Panc1 (cell line): ENCODE data around the gene ZBTB18. TPM values are rescaled to one million over a fixed set of nuclear protein-coding genes. Genes with fewer than 3 reads are reported as not detected.

Experiments
- ATAC-seq: fragments of 200-7000 bp; cut with Tn5 transposase; 2 replicates; pipeline ENCODE4 v1.9.1; 2020; ENCODE audit warnings: mild to moderate bottlenecking, moderate library complexity
- BruUV-seq: library from RNA; stranded (reverse); fragments of 400-500 nt; replicated peaks from 2 replicates; lab custom pipeline; 2021; lab: Mats Ljungman, UMichigan
- CTCF ChIA-PET: fragments of 300-600 bp; sonication (Branson Sonifier 250); formaldehyde crosslinking; loops from one replicate; lab custom pipeline; 2022; ENCODE audit warnings: antibody characterized with exemption; lab: Charles Lee
- POLR2A ChIA-PET: fragments of 300-600 bp; sonication (Branson Sonifier 250); formaldehyde crosslinking; loops from one replicate; lab custom pipeline; 2022; ENCODE audit warnings: antibody characterized with exemption; lab: Charles Lee
- DNase-seq: peaks from one replicate; pipeline ENCODE4 v3.0.0-alpha.2; 2010; ENCODE audit warnings: low read depth, low spot score
- H3K27ac ChIP-seq: 2 replicates; pipeline ENCODE4 v1.5.1; 2011; ENCODE audit warnings: mild to moderate bottlenecking, low read length, inconsistent platforms
- H3K27me3 ChIP-seq: fragments of 200-500 bp; sonication (Bioruptor generic); 2 replicates; pipeline ENCODE4 v1.6.0; 2014; ENCODE audit warnings: low read length, inconsistent platforms; ENCODE audit not compliant: control insufficient read depth, insufficient read depth
- H3K36me3 ChIP-seq: fragments of 200-500 bp; sonication (Bioruptor generic); 2 replicates; pipeline ENCODE4 v1.5.1; 2014; ENCODE audit warnings: inconsistent platforms, mild to moderate bottlenecking, low read length, moderate library complexity; ENCODE audit not compliant: control insufficient read depth, insufficient read depth
- H3K4me1 ChIP-seq: 2 replicates; pipeline ENCODE4 v1.5.1; 2011; ENCODE audit warnings: inconsistent platforms, mild to moderate bottlenecking, low read length, moderate library complexity; ENCODE audit not compliant: control insufficient read depth, insufficient read depth
- H3K4me3 ChIP-seq, 2 experiments: 2 replicates each; pipeline ENCODE4 v1.5.1; 2011 to 2012; ENCODE audit warnings: low read depth in 2 of 2, low read length in 2 of 2, mild to moderate bottlenecking in 2 of 2, inconsistent platforms in 1 of 2, moderate library complexity in 1 of 2
- H3K9me3 ChIP-seq: fragments of 200-500 bp; sonication (Bioruptor generic); 2 replicates; pipeline ENCODE4 v1.5.1; 2014; ENCODE audit warnings: low read depth, mild to moderate bottlenecking, inconsistent platforms, low read length, moderate library complexity; ENCODE audit not compliant: control insufficient read depth, insufficient read depth
- POLR2AphosphoS5 ChIP-seq: IDR thresholded peaks from 2 replicates; pipeline ENCODE4 v1.6.1; 2012; ENCODE audit warnings: mild to moderate bottlenecking, low read depth, low read length, moderate library complexity
- SIN3A ChIP-seq: IDR thresholded peaks from 2 replicates; pipeline ENCODE4 v1.6.1; 2012; ENCODE audit warnings: low read depth, mild to moderate bottlenecking, low read length, moderate library complexity, borderline replicate concordance; ENCODE audit not compliant: insufficient read depth
- TCF7L2 ChIP-seq: IDR thresholded peaks from 2 replicates; pipeline ENCODE4 v1.6.1; 2011; ENCODE audit warnings: mild to moderate bottlenecking, low read depth, low read length, inconsistent platforms
- in situ Hi-C: cut with HindIII; loops from 2 replicates; pipeline ENCODE4 v1.10.0; 2016; ENCODE audit warnings: low sequenced_read_pairs, low pct_unique_long_range_greater_than_20kb
- intact Hi-C: fragments of 100-400 bp; cut with micrococcal nuclease; formaldehyde crosslinking; loops from one replicate; pipeline ENCODE4 v1.10.0; 2022; ENCODE audit not compliant: unreplicated experiment
- total RNA-seq: library from RNA; stranded (reverse); gene quantifications from one replicate; pipeline ENCODE4 v1.2.1, GENCODE V29; 2021; ENCODE audit not compliant: unreplicated experiment
- TF ChIP-seq, protein P1 (sequence below), 2 experiments: IDR thresholded peaks; 2 replicates each; pipeline ENCODE4 v1.6.1; 2011 to 2012; ENCODE audit warnings: low read depth in 2 of 2, control low read depth in 1 of 2, low read length in 1 of 2, mild to moderate bottlenecking in 1 of 2, moderate library complexity in 1 of 2; ENCODE audit not compliant: insufficient read depth in 1 of 2
- TF ChIP-seq, protein P2 (sequence below): fragments of 450-650 bp; IDR thresholded peaks from 2 replicates; pipeline ENCODE4 v1.5.1; 2017; ENCODE audit warnings: mild to moderate bottlenecking

ZBTB18 gene
- total RNA-seq, 1 experiment from 2014 or later, result 9.9 TPM

DNA sequence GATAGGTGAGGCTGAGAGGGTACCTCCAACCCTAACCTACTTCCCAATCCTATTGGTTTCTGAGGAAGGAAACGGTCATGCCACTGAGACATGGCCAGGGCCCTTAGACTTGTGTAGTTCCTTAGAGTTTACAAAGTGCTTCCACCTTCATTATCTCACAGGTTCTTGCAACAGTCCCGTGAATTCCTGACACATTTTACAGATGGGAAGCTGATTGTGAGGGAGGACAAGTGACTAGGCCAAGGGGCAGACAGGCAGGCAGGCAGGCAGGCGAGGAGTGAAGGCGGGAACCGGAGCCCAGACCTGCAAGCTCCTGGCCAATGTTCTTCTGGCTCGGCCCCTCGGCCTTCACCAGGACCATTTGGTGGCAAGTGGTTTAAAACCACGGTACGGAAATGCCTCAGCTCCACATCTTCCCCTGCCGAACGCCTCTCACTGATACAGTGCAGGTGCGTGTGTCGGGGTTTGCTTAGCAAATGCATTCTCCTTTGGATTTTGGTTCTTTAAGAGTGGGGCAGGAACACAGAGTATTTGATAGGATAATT lies 45.1 kb downstream of the ZBTB18 start:
- no peak overlapping the region for H3K27ac ChIP-seq
- TF ChIP-seq POLR2AphosphoS5, result no peak
- no peak for TF ChIP-seq TCF7L2
- no peak for TF ChIP-seq SIN3A
- TF ChIP-seq, protein P1, sequence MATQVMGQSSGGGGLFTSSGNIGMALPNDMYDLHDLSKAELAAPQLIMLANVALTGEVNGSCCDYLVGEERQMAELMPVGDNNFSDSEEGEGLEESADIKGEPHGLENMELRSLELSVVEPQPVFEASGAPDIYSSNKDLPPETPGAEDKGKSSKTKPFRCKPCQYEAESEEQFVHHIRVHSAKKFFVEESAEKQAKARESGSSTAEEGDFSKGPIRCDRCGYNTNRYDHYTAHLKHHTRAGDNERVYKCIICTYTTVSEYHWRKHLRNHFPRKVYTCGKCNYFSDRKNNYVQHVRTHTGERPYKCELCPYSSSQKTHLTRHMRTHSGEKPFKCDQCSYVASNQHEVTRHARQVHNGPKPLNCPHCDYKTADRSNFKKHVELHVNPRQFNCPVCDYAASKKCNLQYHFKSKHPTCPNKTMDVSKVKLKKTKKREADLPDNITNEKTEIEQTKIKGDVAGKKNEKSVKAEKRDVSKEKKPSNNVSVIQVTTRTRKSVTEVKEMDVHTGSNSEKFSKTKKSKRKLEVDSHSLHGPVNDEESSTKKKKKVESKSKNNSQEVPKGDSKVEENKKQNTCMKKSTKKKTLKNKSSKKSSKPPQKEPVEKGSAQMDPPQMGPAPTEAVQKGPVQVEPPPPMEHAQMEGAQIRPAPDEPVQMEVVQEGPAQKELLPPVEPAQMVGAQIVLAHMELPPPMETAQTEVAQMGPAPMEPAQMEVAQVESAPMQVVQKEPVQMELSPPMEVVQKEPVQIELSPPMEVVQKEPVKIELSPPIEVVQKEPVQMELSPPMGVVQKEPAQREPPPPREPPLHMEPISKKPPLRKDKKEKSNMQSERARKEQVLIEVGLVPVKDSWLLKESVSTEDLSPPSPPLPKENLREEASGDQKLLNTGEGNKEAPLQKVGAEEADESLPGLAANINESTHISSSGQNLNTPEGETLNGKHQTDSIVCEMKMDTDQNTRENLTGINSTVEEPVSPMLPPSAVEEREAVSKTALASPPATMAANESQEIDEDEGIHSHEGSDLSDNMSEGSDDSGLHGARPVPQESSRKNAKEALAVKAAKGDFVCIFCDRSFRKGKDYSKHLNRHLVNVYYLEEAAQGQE (IDR thresholded peaks at IDR 0.05; ENCODE audit: insufficient read depth in 1 of 2, low read depth in 2 of 2, low read length in 1 of 2), result no peak
- TF ChIP-seq, protein P2, sequence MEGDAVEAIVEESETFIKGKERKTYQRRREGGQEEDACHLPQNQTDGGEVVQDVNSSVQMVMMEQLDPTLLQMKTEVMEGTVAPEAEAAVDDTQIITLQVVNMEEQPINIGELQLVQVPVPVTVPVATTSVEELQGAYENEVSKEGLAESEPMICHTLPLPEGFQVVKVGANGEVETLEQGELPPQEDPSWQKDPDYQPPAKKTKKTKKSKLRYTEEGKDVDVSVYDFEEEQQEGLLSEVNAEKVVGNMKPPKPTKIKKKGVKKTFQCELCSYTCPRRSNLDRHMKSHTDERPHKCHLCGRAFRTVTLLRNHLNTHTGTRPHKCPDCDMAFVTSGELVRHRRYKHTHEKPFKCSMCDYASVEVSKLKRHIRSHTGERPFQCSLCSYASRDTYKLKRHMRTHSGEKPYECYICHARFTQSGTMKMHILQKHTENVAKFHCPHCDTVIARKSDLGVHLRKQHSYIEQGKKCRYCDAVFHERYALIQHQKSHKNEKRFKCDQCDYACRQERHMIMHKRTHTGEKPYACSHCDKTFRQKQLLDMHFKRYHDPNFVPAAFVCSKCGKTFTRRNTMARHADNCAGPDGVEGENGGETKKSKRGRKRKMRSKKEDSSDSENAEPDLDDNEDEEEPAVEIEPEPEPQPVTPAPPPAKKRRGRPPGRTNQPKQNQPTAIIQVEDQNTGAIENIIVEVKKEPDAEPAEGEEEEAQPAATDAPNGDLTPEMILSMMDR, result no peak
- POLR2A ChIA-PET, result no interaction called here
- no peaks in the 10 kb centered on the region for H3K4me1 ChIP-seq
- H3K36me3 ChIP-seq, result no peaks in the 10 kb centered on the region
- intact Hi-C loops, result no loop called here
- CTCF ChIA-PET, result no interaction called here
- DNase-seq (no peak), ATAC-seq (no peak)
- no peak overlapping the region for H3K4me3 ChIP-seq
- no TSS peak for BruUV-seq
- no peaks in the 10 kb centered on the region for H3K9me3 ChIP-seq
- no peaks in the 10 kb centered on the region; the same call in 1 of the 2 replicates for H3K27me3 ChIP-seq
- in situ Hi-C loops, result no loop called here

GRCh38 chr1:244096691-244097090 lies 45.6 kb downstream of the ZBTB18 start:
- TF ChIP-seq, protein P2, result no peak
- TF ChIP-seq, protein P1 (IDR thresholded peaks at IDR 0.05; ENCODE audit: insufficient read depth in 1 of 2, low read depth in 2 of 2, low read length in 1 of 2), result no peak
- TF ChIP-seq TCF7L2 (no peak), POLR2AphosphoS5 (no peak)
- Histone ChIP-seq H3K27me3 (no peaks in the 10 kb centered on the region; the same call in 1 of the 2 replicates), H3K9me3 (no peaks in the 10 kb centered on the region), H3K36me3 (no peaks in the 10 kb centered on the region), H3K4me3 (no peak overlapping the region), H3K27ac (no peak overlapping the region), H3K4me1 (no peaks in the 10 kb centered on the region)
- ChIA-PET CTCF (no interaction called here), POLR2A (no interaction called here)
- intact Hi-C loops, result no loop called here
- no TSS peak for BruUV-seq
- in situ Hi-C loops, result no loop called here
- DNase-seq (no peak), ATAC-seq (no peak)
